Skin of body (tissue), 2 donors: ENCODE data around the gene DZIP1. TPM values are rescaled to one million over a fixed set of nuclear protein-coding genes. Genes with fewer than 3 reads are reported as not detected.

Experiments used
- DNase-seq: peaks from one replicate; lab custom pipeline; 2025; lab: John Stamatoyannopoulos, UW
- total RNA-seq: library from RNA; depleted of rRNA; stranded (reverse); fragments of >200 nt; gene quantifications from one replicate; pipeline ENCODE4 v1.2.3, GENCODE V29; 2014

Gene DZIP1
- total RNA-seq, 1 donor from 2014 or later, result 16.1 TPM

- DNase-seq, result no peak
Observed at GRCh38 chr13:95546919-95547318, 97.6 kb downstream of the DZIP1 start.

DNA sequence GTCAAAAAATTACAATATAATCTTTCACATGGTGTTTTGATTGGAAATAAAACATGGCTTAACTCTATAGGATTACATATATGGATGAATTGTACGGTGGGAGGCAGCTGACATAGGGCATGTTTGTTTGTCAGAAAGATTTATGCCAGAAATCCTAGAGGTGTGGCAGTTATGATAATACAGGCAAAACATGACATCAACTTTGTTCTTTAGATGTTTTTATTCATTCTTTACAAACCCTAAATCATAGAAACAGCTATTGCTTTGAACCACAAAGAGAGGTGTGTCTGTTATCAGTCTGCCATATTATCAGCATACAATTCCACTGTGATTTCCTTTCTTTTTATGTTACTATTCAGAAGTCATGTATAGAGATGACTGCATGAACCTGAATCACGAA lies 100.2 kb downstream of the DZIP1 start:
- DNase-seq, result no peak

GRCh38 chr13:95541911-95542474 lies 102.5 kb downstream of the DZIP1 start:
- DNase-seq, result no peak

GRCh38 chr13:95541308-95541707 lies 103.2 kb downstream of the DZIP1 start:
- DNase-seq, result no peak

DNA sequence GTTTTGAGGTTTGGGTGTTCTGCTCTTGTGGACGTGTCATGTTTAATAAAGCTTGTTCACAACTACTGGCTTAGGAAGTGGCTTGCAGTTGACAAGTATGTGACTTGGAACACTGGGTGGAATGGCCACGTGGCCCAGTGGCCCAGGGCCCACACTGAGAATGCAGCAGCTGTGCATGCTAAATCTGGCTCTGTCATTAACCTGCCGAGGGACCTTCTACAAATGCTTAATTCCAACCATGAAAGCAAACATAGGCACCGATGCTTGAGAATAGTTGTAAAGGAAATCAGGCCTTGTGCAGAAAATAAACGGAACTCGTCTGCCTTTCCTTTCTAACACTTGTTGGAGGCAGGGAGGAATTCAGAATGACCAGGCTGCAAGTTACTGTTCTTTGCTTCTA lies 103.6 kb downstream of the DZIP1 start:
- DNase-seq, result no peak

- DNase-seq, result peak; percentile 53
Observed at GRCh38 chr13:95536632-95537241, 107.8 kb downstream of the DZIP1 start.

DNA sequence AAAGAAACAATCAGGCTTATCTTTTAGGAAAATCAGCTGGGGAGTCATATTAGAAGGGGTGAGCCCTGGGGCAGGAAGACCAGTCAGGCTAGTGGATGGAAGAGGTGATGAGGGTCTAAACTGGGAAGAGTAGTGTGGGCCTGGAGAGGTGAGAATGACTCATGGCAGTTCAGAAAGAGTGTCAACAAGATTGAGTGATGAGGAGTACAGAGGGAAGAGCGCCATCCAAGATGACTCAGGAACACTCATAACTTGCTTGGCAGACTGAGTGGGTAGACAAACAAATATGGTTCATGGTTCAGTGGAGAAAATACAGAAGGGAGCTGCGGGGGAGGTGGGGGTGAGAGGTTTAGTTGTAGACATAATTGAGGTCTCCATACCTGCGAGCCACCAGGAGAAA lies 109.3 kb downstream of the DZIP1 start:
- DNase-seq, result no peak

GRCh38 chr13:95533545-95534160 lies 110.9 kb downstream of the DZIP1 start:
- DNase-seq, result no peak

GRCh38 chr13:95530178-95530577 lies 114.3 kb downstream of the DZIP1 start:
- DNase-seq, result no peak

Other genes with a start within 250 kb of the DZIP1 start
- 2.4 TPM for gene CLDN10, start 92.0 kb downstream of the DZIP1 start, total RNA-seq
- 38.0 TPM for gene DNAJC3, start 32.4 kb upstream of the DZIP1 start, total RNA-seq